ENCODE results near the gene CENPQ. TPM values are rescaled to one million over a fixed set of nuclear protein-coding genes. Genes with fewer than 3 reads are reported as not detected.

The CENPQ gene
- total and polyA plus RNA-seq, 2 donors (not counting 1 experiment from before 2014, with no cell fraction given): 5.3 to 7.3 TPM

DNA sequence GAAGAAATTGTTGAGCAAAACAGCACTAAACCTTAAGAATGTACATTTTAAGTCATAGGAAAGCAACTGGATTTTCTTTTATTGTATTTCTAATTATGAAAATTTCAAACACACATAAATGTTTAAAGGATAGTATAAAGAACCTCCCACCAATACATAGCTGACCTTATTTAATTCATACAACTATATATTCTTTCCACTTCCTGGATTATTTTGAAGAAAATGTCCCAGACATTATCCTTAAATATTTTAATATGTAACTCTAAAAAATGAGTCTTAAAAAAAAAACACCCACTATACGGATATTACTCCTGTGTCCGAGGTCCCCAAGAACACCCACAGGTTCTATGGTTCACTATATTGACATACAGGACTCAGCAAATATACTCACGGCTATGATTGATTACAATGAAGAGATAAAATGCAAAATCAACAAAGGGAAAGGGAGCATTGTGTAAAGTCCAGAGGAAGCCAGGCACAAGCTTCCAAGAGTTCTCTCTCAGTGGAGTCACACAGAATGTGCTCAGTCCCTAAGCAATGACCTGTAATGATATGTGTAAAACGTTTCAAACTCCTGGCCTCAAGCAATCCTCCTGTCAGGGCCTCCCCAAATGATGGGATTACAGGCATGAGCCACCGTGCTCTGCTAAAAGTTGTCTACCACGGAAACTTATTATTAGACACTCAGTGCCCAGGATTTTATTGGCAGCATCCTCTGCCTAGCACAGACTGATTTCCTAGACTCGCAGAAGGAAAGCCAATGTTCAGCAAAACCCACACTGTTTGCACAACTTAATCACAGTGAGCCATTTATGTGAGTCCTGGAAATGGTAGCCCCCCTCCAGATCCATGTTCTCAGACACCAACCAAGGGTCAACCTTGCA is 59.8 kb downstream of the CENPQ start:
- H4K20me1 ChIP-seq (ENCODE audit: control insufficient read depth, extremely low read depth, insufficient read depth, low read length): no peaks in the 10 kb centered on the region
- no peak overlapping the region for H3K4me2 ChIP-seq (ENCODE audit: extremely low read depth, insufficient read depth, low read length)
- DNase-seq (ENCODE audit: low read depth in 2 of 2): no peak
- H3K27me3 ChIP-seq (ENCODE audit: control insufficient read depth, insufficient read depth, low read length): no peaks in the 10 kb centered on the region
- no peaks in the 10 kb centered on the region for H3K79me2 ChIP-seq (ENCODE audit: control insufficient read depth, insufficient read depth, low read length)
- no peak overlapping the region for H2AFZ ChIP-seq (ENCODE audit: low read length)
- H3K9me3 ChIP-seq (ENCODE audit: control insufficient read depth, insufficient read depth, low read depth, low read length): no peaks in the 10 kb centered on the region
- no peak overlapping the region for H3K4me3 ChIP-seq (replicated peaks in 1 of 4; ENCODE audit: control extremely low read depth in 1 of 4, insufficient read depth in 1 of 4, low read depth in 3 of 4, low read length in 4 of 4)
- no peak for TF ChIP-seq EZH2 (IDR thresholded peaks at IDR 0.05; ENCODE audit: low read length, missing control alignments)
- TF ChIP-seq, protein P1, sequence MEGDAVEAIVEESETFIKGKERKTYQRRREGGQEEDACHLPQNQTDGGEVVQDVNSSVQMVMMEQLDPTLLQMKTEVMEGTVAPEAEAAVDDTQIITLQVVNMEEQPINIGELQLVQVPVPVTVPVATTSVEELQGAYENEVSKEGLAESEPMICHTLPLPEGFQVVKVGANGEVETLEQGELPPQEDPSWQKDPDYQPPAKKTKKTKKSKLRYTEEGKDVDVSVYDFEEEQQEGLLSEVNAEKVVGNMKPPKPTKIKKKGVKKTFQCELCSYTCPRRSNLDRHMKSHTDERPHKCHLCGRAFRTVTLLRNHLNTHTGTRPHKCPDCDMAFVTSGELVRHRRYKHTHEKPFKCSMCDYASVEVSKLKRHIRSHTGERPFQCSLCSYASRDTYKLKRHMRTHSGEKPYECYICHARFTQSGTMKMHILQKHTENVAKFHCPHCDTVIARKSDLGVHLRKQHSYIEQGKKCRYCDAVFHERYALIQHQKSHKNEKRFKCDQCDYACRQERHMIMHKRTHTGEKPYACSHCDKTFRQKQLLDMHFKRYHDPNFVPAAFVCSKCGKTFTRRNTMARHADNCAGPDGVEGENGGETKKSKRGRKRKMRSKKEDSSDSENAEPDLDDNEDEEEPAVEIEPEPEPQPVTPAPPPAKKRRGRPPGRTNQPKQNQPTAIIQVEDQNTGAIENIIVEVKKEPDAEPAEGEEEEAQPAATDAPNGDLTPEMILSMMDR (conservative IDR thresholded peaks at IDR 0.05 in 1 of 2, IDR thresholded peaks at IDR 0.05 in 1 of 2; ENCODE audit: low read depth in 1 of 2, low read length in 2 of 2): no peak
- no peak overlapping the region for H3K27ac ChIP-seq (ENCODE audit: insufficient read depth, low read length)
- H3K4me1 ChIP-seq (ENCODE audit: control insufficient read depth, extremely low read depth, insufficient read depth, low read length): no peaks in the 10 kb centered on the region
- no peaks in the 10 kb centered on the region for H3K36me3 ChIP-seq (ENCODE audit: control insufficient read depth, insufficient read depth, low read length)
- no peak overlapping the region for H3K9ac ChIP-seq (ENCODE audit: insufficient read depth, low read length)

DNA sequence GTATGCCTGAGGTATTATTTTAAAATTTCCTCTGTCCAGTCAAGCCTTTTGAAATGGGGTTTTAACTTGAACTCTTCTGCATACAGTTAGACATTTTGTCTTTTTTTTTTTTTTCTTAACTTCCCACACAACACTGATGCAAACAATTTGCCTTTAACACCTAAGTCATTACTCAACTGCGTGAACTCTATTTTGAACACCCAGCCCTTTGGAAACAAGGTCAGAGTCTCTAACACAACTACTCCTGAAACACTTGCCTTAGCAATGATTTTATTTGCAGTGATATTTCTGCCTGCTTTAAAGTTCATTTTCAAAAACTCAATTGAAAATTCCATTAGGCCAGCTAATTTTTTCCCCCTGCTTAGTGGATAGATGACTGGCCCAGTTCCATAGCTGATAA is 60.7 kb downstream of the CENPQ start:
- no peak overlapping the region for H3K4me2 ChIP-seq (ENCODE audit: extremely low read depth, insufficient read depth, low read length)
- H3K79me2 ChIP-seq (ENCODE audit: control insufficient read depth, insufficient read depth, low read length): no peaks in the 10 kb centered on the region
- no peaks in the 10 kb centered on the region for H3K9me3 ChIP-seq (ENCODE audit: control insufficient read depth, insufficient read depth, low read depth, low read length)
- no peak overlapping the region for H3K27ac ChIP-seq (ENCODE audit: insufficient read depth, low read length)
- no peak for DNase-seq (ENCODE audit: low read depth in 2 of 2)
- H3K36me3 ChIP-seq (ENCODE audit: control insufficient read depth, insufficient read depth, low read length): no peaks in the 10 kb centered on the region
- no peaks in the 10 kb centered on the region for H4K20me1 ChIP-seq (ENCODE audit: control insufficient read depth, extremely low read depth, insufficient read depth, low read length)
- no peaks in the 10 kb centered on the region for H3K4me1 ChIP-seq (ENCODE audit: control insufficient read depth, extremely low read depth, insufficient read depth, low read length)
- H2AFZ ChIP-seq (ENCODE audit: low read length): no peak overlapping the region
- H3K9ac ChIP-seq (ENCODE audit: insufficient read depth, low read length): no peak overlapping the region
- H3K4me3 ChIP-seq (replicated peaks in 1 of 4; ENCODE audit: control extremely low read depth in 1 of 4, insufficient read depth in 1 of 4, low read depth in 3 of 4, low read length in 4 of 4): no peak overlapping the region
- TF ChIP-seq, protein P1 (conservative IDR thresholded peaks at IDR 0.05 in 1 of 2, IDR thresholded peaks at IDR 0.05 in 1 of 2; ENCODE audit: low read depth in 1 of 2, low read length in 2 of 2): no peak
- no peak for TF ChIP-seq EZH2 (IDR thresholded peaks at IDR 0.05; ENCODE audit: low read length, missing control alignments)
- no peaks in the 10 kb centered on the region for H3K27me3 ChIP-seq (ENCODE audit: control insufficient read depth, insufficient read depth, low read length)

DNA sequence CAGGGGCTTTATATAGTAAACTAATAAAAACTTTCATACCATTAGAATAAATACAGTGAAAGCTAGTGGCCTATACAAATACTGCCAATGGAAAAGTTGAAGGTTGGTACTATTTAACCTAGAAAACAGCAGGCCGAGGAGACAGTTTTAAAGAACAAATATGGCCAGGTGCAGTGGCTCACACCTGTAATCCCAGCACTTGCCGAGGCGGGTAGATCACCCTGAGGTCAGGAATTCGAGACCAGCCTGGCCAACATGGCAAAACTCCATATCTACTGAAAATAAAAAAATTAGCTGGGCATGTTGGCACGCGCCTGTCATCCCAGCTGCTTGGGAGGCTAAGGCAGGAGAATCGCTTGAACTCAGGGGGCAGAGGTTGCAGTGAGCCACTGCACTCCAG is 61.4 kb downstream of the CENPQ start:
- H2AFZ ChIP-seq (ENCODE audit: low read length): no peak overlapping the region
- TF ChIP-seq, protein P1 (conservative IDR thresholded peaks at IDR 0.05 in 1 of 2, IDR thresholded peaks at IDR 0.05 in 1 of 2; ENCODE audit: low read depth in 1 of 2, low read length in 2 of 2): no peak
- no peak for TF ChIP-seq EZH2 (IDR thresholded peaks at IDR 0.05; ENCODE audit: low read length, missing control alignments)
- no peak for DNase-seq (ENCODE audit: low read depth in 2 of 2)
- no peaks in the 10 kb centered on the region for H3K4me1 ChIP-seq (ENCODE audit: control insufficient read depth, extremely low read depth, insufficient read depth, low read length)
- H3K4me3 ChIP-seq (replicated peaks in 1 of 4; ENCODE audit: control extremely low read depth in 1 of 4, insufficient read depth in 1 of 4, low read depth in 3 of 4, low read length in 4 of 4): no peak overlapping the region
- no peaks in the 10 kb centered on the region for H3K27me3 ChIP-seq (ENCODE audit: control insufficient read depth, insufficient read depth, low read length)
- no peaks in the 10 kb centered on the region for H3K9me3 ChIP-seq (ENCODE audit: control insufficient read depth, insufficient read depth, low read depth, low read length)
- H3K79me2 ChIP-seq (ENCODE audit: control insufficient read depth, insufficient read depth, low read length): no peaks in the 10 kb centered on the region
- H3K9ac ChIP-seq (ENCODE audit: insufficient read depth, low read length): no peak overlapping the region
- H4K20me1 ChIP-seq (ENCODE audit: control insufficient read depth, extremely low read depth, insufficient read depth, low read length): no peaks in the 10 kb centered on the region
- no peaks in the 10 kb centered on the region for H3K36me3 ChIP-seq (ENCODE audit: control insufficient read depth, insufficient read depth, low read length)
- no peak overlapping the region for H3K27ac ChIP-seq (ENCODE audit: insufficient read depth, low read length)
- no peak overlapping the region for H3K4me2 ChIP-seq (ENCODE audit: extremely low read depth, insufficient read depth, low read length)

Data from fibroblast of lung (primary cell).